ENCODE results near the gene FCF1. TPM values are rescaled to one million over a fixed set of nuclear protein-coding genes. Genes with fewer than 3 reads are reported as not detected.

FCF1 gene
- total and polyA plus RNA-seq, 9 of the 15 experiments (the other 6 are each of a cell fraction or from before 2014, with no cell fraction given), result 6.8 to 91.9 (median 40.0) TPM

DNA sequence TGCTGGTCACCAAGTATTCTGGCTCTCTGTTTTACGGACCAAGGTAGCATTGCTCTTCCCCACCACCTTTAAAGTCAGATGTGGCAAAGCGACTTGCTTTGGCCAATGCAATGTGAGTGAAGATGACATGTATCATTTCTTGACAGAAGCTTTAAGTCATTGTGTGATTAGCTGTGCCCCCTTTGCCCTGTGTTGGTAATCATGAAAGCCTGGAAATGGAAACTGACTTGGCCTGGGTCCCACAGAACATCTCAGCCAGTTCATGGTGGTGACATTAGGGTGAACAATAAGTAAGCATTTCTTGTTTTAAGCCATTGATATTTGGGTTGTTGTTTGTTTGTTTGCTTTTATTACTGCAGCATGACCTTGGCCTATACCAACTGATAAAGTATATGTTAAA lies 34.3 kb downstream of the FCF1 start (continued):
- TF ChIP-seq, protein P1, sequence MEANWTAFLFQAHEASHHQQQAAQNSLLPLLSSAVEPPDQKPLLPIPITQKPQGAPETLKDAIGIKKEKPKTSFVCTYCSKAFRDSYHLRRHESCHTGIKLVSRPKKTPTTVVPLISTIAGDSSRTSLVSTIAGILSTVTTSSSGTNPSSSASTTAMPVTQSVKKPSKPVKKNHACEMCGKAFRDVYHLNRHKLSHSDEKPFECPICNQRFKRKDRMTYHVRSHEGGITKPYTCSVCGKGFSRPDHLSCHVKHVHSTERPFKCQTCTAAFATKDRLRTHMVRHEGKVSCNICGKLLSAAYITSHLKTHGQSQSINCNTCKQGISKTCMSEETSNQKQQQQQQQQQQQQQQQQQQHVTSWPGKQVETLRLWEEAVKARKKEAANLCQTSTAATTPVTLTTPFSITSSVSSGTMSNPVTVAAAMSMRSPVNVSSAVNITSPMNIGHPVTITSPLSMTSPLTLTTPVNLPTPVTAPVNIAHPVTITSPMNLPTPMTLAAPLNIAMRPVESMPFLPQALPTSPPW (CRISPR knock-in tag; IDR thresholded peaks at IDR 0.05), result no peak
- TF ChIP-seq, protein P2, sequence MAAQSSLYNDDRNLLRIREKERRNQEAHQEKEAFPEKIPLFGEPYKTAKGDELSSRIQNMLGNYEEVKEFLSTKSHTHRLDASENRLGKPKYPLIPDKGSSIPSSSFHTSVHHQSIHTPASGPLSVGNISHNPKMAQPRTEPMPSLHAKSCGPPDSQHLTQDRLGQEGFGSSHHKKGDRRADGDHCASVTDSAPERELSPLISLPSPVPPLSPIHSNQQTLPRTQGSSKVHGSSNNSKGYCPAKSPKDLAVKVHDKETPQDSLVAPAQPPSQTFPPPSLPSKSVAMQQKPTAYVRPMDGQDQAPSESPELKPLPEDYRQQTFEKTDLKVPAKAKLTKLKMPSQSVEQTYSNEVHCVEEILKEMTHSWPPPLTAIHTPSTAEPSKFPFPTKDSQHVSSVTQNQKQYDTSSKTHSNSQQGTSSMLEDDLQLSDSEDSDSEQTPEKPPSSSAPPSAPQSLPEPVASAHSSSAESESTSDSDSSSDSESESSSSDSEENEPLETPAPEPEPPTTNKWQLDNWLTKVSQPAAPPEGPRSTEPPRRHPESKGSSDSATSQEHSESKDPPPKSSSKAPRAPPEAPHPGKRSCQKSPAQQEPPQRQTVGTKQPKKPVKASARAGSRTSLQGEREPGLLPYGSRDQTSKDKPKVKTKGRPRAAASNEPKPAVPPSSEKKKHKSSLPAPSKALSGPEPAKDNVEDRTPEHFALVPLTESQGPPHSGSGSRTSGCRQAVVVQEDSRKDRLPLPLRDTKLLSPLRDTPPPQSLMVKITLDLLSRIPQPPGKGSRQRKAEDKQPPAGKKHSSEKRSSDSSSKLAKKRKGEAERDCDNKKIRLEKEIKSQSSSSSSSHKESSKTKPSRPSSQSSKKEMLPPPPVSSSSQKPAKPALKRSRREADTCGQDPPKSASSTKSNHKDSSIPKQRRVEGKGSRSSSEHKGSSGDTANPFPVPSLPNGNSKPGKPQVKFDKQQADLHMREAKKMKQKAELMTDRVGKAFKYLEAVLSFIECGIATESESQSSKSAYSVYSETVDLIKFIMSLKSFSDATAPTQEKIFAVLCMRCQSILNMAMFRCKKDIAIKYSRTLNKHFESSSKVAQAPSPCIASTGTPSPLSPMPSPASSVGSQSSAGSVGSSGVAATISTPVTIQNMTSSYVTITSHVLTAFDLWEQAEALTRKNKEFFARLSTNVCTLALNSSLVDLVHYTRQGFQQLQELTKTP (IDR thresholded peaks at IDR 0.05; ENCODE audit: low read depth in 1 of 2, partially characterized antibody in 2 of 2), result no peak

DNA sequence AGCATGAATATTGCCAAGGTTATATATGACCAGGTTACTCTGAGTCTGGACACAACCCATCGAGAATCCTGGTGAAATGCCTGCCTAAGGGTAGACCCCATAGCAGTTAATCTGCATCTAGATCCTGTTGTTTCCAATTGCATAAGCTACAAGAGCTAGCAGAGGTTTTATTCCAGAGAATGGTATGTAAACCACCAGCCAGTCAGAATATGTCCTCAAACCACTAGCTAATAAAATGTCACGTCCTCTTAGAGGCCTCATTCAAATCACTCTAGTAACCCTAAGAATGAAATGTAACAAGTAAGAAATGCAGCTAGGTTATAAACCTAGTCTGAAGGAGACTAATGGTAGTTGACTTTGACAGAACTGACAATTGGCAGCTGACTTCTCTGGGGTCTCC lies 41.2 kb downstream of the FCF1 start:
- no peak for ATAC-seq
- ChIA-PET CTCF (ENCODE audit: low intra/inter-chr PET ratio) (no interaction called here), POLR2A (interaction anchor here (1.3 to 1.9 kb wide), 2 partner anchors 9 to 17 kb away, joined by 3 to 15 read pairs; partner anchors contain the start of gene YLPM1)
- intact Hi-C loops (cut with micrococcal nuclease) (no loop called here), in situ Hi-C loops (cut with MboI) (no loop called here)
- Histone ChIP-seq H4K20me1 (replicated peaks; ENCODE audit: control insufficient read depth, insufficient read depth, low read length) (no peaks in the 10 kb centered on the region), H3K36me3 (ENCODE audit: control insufficient read depth, insufficient read depth, low read length) (no peaks in the 10 kb centered on the region), H3K27ac (ENCODE audit: extremely low read depth, low read depth, low read length) (no peak overlapping the region), H3K4me2 (ENCODE audit: insufficient read depth, low read length) (no peak overlapping the region), H2AFZ (ENCODE audit: low read depth, low read length) (no peak overlapping the region), H3K27me3 (ENCODE audit: control insufficient read depth in 2 of 2, insufficient read depth in 2 of 2, low read length in 2 of 2) (no peaks in the 10 kb centered on the region), H3K4me1 (replicated peaks in 1 of 2; ENCODE audit: control insufficient read depth in 2 of 2, insufficient read depth in 2 of 2, low read length in 2 of 2) (no peaks in the 10 kb centered on the region), H3K9ac (ENCODE audit: insufficient read depth in 1 of 2, low read depth in 2 of 2, low read length in 2 of 2) (no peak overlapping the region), H3K9me3 (replicated peaks; ENCODE audit: control insufficient read depth, insufficient read depth, low read depth, low read length) (no peaks in the 10 kb centered on the region; the same call in 1 of the 2 replicates), H3K4me3 (no peak overlapping the region), H3K79me2 (ENCODE audit: control insufficient read depth, insufficient read depth, low read length) (no peaks in the 10 kb centered on the region), H3K9me1 (ENCODE audit: control insufficient read depth, insufficient read depth, low read length) (no peaks in the 10 kb centered on the region)
- BruUV-seq (replicated peaks), result no TSS peak
- WGBS (ENCODE audit: insufficient coverage, low coverage, missing lambda C conversion rate), result 4% methylated on average over 2 of the region's 2 CpGs
- TF ChIP-seq CEBPB (tag; IDR thresholded peaks at IDR 0.05) (no peak), ARNT (IDR thresholded peaks at IDR 0.05) (no peak), NR2C1 (IDR thresholded peaks at IDR 0.05) (no peak), NR2C1 (tag; IDR thresholded peaks at IDR 0.05) (no peak), KDM5B (IDR thresholded peaks at IDR 0.05; ENCODE audit: insufficient replicate concordance, low read depth, low read length) (no peak), NELFE (IDR thresholded peaks at IDR 0.05; ENCODE audit: insufficient read depth, insufficient read length) (no peak), PHF8 (IDR thresholded peaks at IDR 0.05; ENCODE audit: borderline replicate concordance, low read length) (no peak), HEY1 (CRISPR knock-in tag; IDR thresholded peaks at IDR 0.05; ENCODE audit: borderline replicate concordance) (no peak)
- TF ChIP-seq, protein P3, sequence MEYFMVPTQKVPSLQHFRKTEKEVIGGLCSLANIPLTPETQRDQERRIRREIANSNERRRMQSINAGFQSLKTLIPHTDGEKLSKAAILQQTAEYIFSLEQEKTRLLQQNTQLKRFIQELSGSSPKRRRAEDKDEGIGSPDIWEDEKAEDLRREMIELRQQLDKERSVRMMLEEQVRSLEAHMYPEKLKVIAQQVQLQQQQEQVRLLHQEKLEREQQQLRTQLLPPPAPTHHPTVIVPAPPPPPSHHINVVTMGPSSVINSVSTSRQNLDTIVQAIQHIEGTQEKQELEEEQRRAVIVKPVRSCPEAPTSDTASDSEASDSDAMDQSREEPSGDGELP (CRISPR knock-in tag; IDR thresholded peaks at IDR 0.05; ENCODE audit: borderline replicate concordance), result no peak
- TF ChIP-seq, protein P4, sequence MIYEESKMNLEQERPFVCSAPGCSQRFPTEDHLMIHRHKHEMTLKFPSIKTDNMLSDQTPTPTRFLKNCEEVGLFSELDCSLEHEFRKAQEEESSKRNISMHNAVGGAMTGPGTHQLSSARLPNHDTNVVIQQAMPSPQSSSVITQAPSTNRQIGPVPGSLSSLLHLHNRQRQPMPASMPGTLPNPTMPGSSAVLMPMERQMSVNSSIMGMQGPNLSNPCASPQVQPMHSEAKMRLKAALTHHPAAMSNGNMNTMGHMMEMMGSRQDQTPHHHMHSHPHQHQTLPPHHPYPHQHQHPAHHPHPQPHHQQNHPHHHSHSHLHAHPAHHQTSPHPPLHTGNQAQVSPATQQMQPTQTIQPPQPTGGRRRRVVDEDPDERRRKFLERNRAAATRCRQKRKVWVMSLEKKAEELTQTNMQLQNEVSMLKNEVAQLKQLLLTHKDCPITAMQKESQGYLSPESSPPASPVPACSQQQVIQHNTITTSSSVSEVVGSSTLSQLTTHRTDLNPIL (CRISPR knock-in tag; IDR thresholded peaks at IDR 0.05), result no peak
- DNase-seq (ENCODE audit: extremely low read depth in 1 of 4, low spot score in 3 of 4), result no peak
- no peak for FAIRE-seq
